MM.1S (cell line): ENCODE results near the gene OTOP2.
A peak's percentile ranks its signal among the peaks of the same experiment; 100 is the strongest.

Experiments used
- DNase-seq: peaks from one replicate; pipeline ENCODE4 v3.0.0-alpha.2; 2015
- H2AFZ ChIP-seq: fragments of 300-600 bp; sonication (generic); 2 replicates; pipeline ENCODE4 v1.6.0; 2016; ENCODE audit warnings: antibody characterized with exemption, low read length
- H3F3A ChIP-seq: fragments of 300-600 bp; sonication (generic); 2 replicates; pipeline ENCODE4 v1.6.1; 2016; ENCODE audit warnings: mild to moderate bottlenecking, antibody characterized with exemption, low read length, moderate library complexity, mixed read lengths; ENCODE audit not compliant: insufficient read depth
- H3K27ac ChIP-seq: fragments of 300-600 bp; sonication (generic); 2 replicates; pipeline ENCODE4 v1.5.1; 2016; ENCODE audit warnings: mild to moderate bottlenecking, low read length
- H3K27me3 ChIP-seq: fragments of 300-600 bp; sonication (generic); replicated peaks from 2 replicates; pipeline ENCODE4 v1.6.0; 2016; ENCODE audit warnings: low read length; ENCODE audit not compliant: insufficient read depth
- H3K36me3 ChIP-seq: fragments of 300-600 bp; sonication (generic); replicated peaks from 2 replicates; pipeline ENCODE4 v1.6.1; 2016; ENCODE audit warnings: mild to moderate bottlenecking, low read length, mixed read lengths; ENCODE audit not compliant: insufficient read depth
- H3K4me1 ChIP-seq: fragments of 300-600 bp; sonication (generic); 2 replicates; pipeline ENCODE4 v1.6.1; 2016; ENCODE audit warnings: low read length, mixed read lengths
- H3K4me2 ChIP-seq: fragments of 300-600 bp; sonication (generic); 2 replicates; pipeline ENCODE4 v1.6.0; 2016; ENCODE audit warnings: low read depth, low read length
- H3K4me3 ChIP-seq: fragments of 300-600 bp; sonication (generic); 2 replicates; pipeline ENCODE4 v1.5.1; 2016; ENCODE audit warnings: low read length, mixed read lengths
- H3K79me2 ChIP-seq: fragments of 300-600 bp; sonication (generic); 2 replicates; pipeline ENCODE4 v1.6.1; 2016; ENCODE audit warnings: mixed run types, low read length, mixed read lengths
- H3K9ac ChIP-seq: fragments of 300-600 bp; sonication (generic); 2 replicates; pipeline ENCODE4 v1.6.1; 2016; ENCODE audit warnings: low read length, mixed read lengths
- H3K9me2 ChIP-seq: fragments of 300-600 bp; sonication (generic); replicated peaks from 2 replicates; pipeline ENCODE4 v1.6.1; 2016; ENCODE audit warnings: mild to moderate bottlenecking, low read length, mixed read lengths; ENCODE audit not compliant: insufficient read depth
- H3K9me3 ChIP-seq: fragments of 300-600 bp; sonication (generic); replicated peaks from 2 replicates; pipeline ENCODE4 v1.6.1; 2016; ENCODE audit warnings: mild to moderate bottlenecking, low read length, mixed read lengths; ENCODE audit not compliant: insufficient read depth
- H4K20me1 ChIP-seq: fragments of 300-600 bp; sonication (generic); 2 replicates; pipeline ENCODE4 v1.6.1; 2016; ENCODE audit warnings: mild to moderate bottlenecking, low read length, moderate library complexity, mixed read lengths; ENCODE audit not compliant: insufficient read depth
- CTCF ChIP-seq: fragments of 300-600 bp; sonication (generic); IDR thresholded peaks from 2 replicates; pipeline ENCODE4 v1.5.1; 2016; ENCODE audit warnings: antibody characterized with exemption, low read length, mixed read lengths
- EZH2 ChIP-seq: fragments of 300-600 bp; sonication (generic); optimal IDR thresholded peaks from 2 replicates; pipeline ENCODE3; 2017; ENCODE audit warnings: low read depth, mild to moderate bottlenecking, antibody characterized with exemption, low read length, mixed read lengths
- EZH2phosphoT487 ChIP-seq: fragments of 300-600 bp; sonication (generic); IDR thresholded peaks from 2 replicates; pipeline ENCODE4 v1.6.1; 2018; ENCODE audit warnings: antibody characterized with exemption, low read length

Gene OTOP2

GRCh38 chr17:74935048-74935447 lies 11.0 kb downstream of the OTOP2 start:
- Histone ChIP-seq H2AFZ (no peak overlapping the region), H3K9me3 (no peaks in the 10 kb centered on the region)

GRCh38 chr17:74935585-74936469 lies 11.8 kb downstream of the OTOP2 start, which contains the start of gene OTOP3:
TSS of gene OTOP3 (plus strand) at chr17:74935898. CDS start at chr17:74935922, 24 bp downstream.
- H3K27ac ChIP-seq = no peak within 1 kb of the TSS
- H2AFZ ChIP-seq = no peak within 1 kb of the TSS
- no peaks in the 10 kb centered on the region for H3K4me1 ChIP-seq
- H3K9me3 ChIP-seq = no peaks in the 10 kb centered on the region
- no peak for DNase-seq
- H3K9me2 ChIP-seq = no peaks in the 10 kb centered on the region
- TF ChIP-seq CTCF (no peak), EZH2 (peak; percentile 60)
- H3K9ac ChIP-seq = no peak within 1 kb of the TSS
- H3F3A ChIP-seq = no peaks in the 10 kb centered on the region
- H3K27me3 ChIP-seq = peaks cover 91% of the 10 kb centered on the region
- H3K36me3 ChIP-seq = no peaks in the 10 kb centered on the region
- no peak within 1 kb of the TSS for H3K4me3 ChIP-seq
- H3K79me2 ChIP-seq = no peaks in the 10 kb centered on the region
- H3K4me2 ChIP-seq = no peak within 1 kb of the TSS
- no peaks in the 10 kb centered on the region for H4K20me1 ChIP-seq

More at GRCh38 chr17:74935048-74935447, 11.0 kb downstream of the OTOP2 start:
- H3K4me2 ChIP-seq = no peak overlapping the region
- peaks cover 91% of the 10 kb centered on the region for H3K27me3 ChIP-seq
- H3F3A ChIP-seq = no peaks in the 10 kb centered on the region
- no peak overlapping the region for H3K27ac ChIP-seq
- no peak overlapping the region for H3K4me3 ChIP-seq
- TF ChIP-seq CTCF (no peak), EZH2phosphoT487 (no peak), EZH2 (no peak)
- no peak for DNase-seq
- no peaks in the 10 kb centered on the region for H3K36me3 ChIP-seq
- no peaks in the 10 kb centered on the region for H3K79me2 ChIP-seq
- H3K9me2 ChIP-seq = no peaks in the 10 kb centered on the region
- no peaks in the 10 kb centered on the region for H3K4me1 ChIP-seq
- no peak overlapping the region for H3K9ac ChIP-seq
- no peaks in the 10 kb centered on the region for H4K20me1 ChIP-seq

GRCh38 chr17:74936470-74936799 lies 12.4 kb downstream of the OTOP2 start:
- no peaks in the 10 kb centered on the region for H3K4me1 ChIP-seq
- peaks cover 91% of the 10 kb centered on the region for H3K27me3 ChIP-seq
- no peaks in the 10 kb centered on the region for H4K20me1 ChIP-seq
- H3K9ac ChIP-seq = no peak overlapping the region
- no peaks in the 10 kb centered on the region for H3K9me3 ChIP-seq
- H3F3A ChIP-seq = no peaks in the 10 kb centered on the region
- no peaks in the 10 kb centered on the region for H3K36me3 ChIP-seq
- H3K27ac ChIP-seq = no peak overlapping the region
- no peak overlapping the region for H2AFZ ChIP-seq
- H3K4me3 ChIP-seq = no peak overlapping the region
- H3K4me2 ChIP-seq = no peak overlapping the region
- H3K79me2 ChIP-seq = no peaks in the 10 kb centered on the region
- no peak for DNase-seq
- TF ChIP-seq EZH2 = no peak
- TF ChIP-seq EZH2phosphoT487 = no peak
- no peak for TF ChIP-seq CTCF
- no peaks in the 10 kb centered on the region for H3K9me2 ChIP-seq
